Type B pancreatic cell (in vitro differentiated cells): ENCODE data around the gene ACER3. TPM values are rescaled to one million over a fixed set of nuclear protein-coding genes. Genes with fewer than 3 reads are reported as not detected.
"Not testable (repeated sequence)": the region's sequence is repeated elsewhere in the genome, so short reads cannot be mapped to it uniquely, and the experiment has no call there.

Experiments
- DNase-seq: peaks from one replicate; pipeline ENCODE4 v3.0.0; 2021; ENCODE audit warnings: mixed read lengths; ENCODE audit not compliant: unreplicated experiment; ENCODE audit errors: extremely low spot score
- H3K27ac Mint-ChIP-seq: 2 replicates; pipeline ENCODE4 v1.8.0; 2021; ENCODE audit warnings: mild to moderate bottlenecking, mixed read lengths
- H3K27me3 Mint-ChIP-seq: 2 replicates; pipeline ENCODE4 v1.8.0; 2021; ENCODE audit warnings: mixed read lengths
- H3K36me3 Mint-ChIP-seq: 2 replicates; pipeline ENCODE4 v1.8.0; 2021; ENCODE audit warnings: mixed read lengths
- H3K4me1 Mint-ChIP-seq: one replicate; pipeline ENCODE4 v1.8.0; 2021; ENCODE audit warnings: mixed read lengths; ENCODE audit not compliant: unreplicated experiment
- H3K4me3 Mint-ChIP-seq: 2 replicates; pipeline ENCODE4 v1.8.0; 2021; ENCODE audit warnings: mild to moderate bottlenecking, mixed read lengths
- H3K9me3 Mint-ChIP-seq: 2 replicates; pipeline ENCODE4 v1.8.0; 2021; ENCODE audit warnings: mixed read lengths
- CTCF ChIP-seq: fragments of 200-600 bp; sonication (generic); conservative IDR thresholded peaks from 2 replicates; pipeline ENCODE4 v1.5.0; 2021; ENCODE audit warnings: antibody characterized with exemption, mild to moderate bottlenecking
- total RNA-seq: library from RNA; stranded (reverse); gene quantifications from 2 replicates; pipeline ENCODE4 v1.2.1, GENCODE V29; 2021; ENCODE audit warnings: low replicate concordance

The ACER3 gene
- total RNA-seq, 1 donor from 2014 or later: 25.7 TPM

GRCh38 chr11:76856106-76856505 lies 4.6 kb upstream of the ACER3 start:
- no peak for TF ChIP-seq CTCF
- Mint-ChIP-seq H3K36me3 (no peaks in the 10 kb centered on the region), H3K27ac (no peak overlapping the region), H3K27me3 (no peaks in the 10 kb centered on the region), H3K9me3 (peaks cover 5% of the 10 kb centered on the region), H3K4me1 (peaks cover 3% of the 10 kb centered on the region), H3K4me3 (no peak overlapping the region)
- no peak for DNase-seq

- TF ChIP-seq CTCF: no peak
- Mint-ChIP-seq H3K4me3 (no peak overlapping the region), H3K36me3 (no peaks in the 10 kb centered on the region), H3K4me1 (peaks cover 7% of the 10 kb centered on the region), H3K27me3 (no peaks in the 10 kb centered on the region), H3K9me3 (peaks cover 5% of the 10 kb centered on the region), H3K27ac (no peak overlapping the region)
- no peak for DNase-seq
Observed at GRCh38 chr11:76856571-76856970, 4.1 kb upstream of the ACER3 start.

- H3K4me3 Mint-ChIP-seq: no peak overlapping the region
- peaks cover 13% of the 10 kb centered on the region for H3K4me1 Mint-ChIP-seq
- no peak for DNase-seq
- no peaks in the 10 kb centered on the region for H3K27me3 Mint-ChIP-seq
- H3K36me3 Mint-ChIP-seq: no peaks in the 10 kb centered on the region
- H3K9me3 Mint-ChIP-seq: peaks cover 5% of the 10 kb centered on the region
- no peak for TF ChIP-seq CTCF
- H3K27ac Mint-ChIP-seq: no peak overlapping the region
Observed at GRCh38 chr11:76857781-76858410, 2.8 kb upstream of the ACER3 start.

GRCh38 chr11:76859708-76860227 lies 950 bp upstream of the ACER3 start:
- H3K27me3 Mint-ChIP-seq: no peaks in the 10 kb centered on the region
- peak overlapping the region; percentile 84 for H3K4me3 Mint-ChIP-seq
- peak overlapping the region; percentile 46 for H3K27ac Mint-ChIP-seq
- peaks cover 3% of the 10 kb centered on the region for H3K36me3 Mint-ChIP-seq
- peaks cover 5% of the 10 kb centered on the region for H3K9me3 Mint-ChIP-seq
- TF ChIP-seq CTCF: no peak
- peaks cover 17% of the 10 kb centered on the region for H3K4me1 Mint-ChIP-seq
- DNase-seq: no peak

- Mint-ChIP-seq H3K27me3 (no peaks in the 10 kb centered on the region), H3K27ac (peak overlapping the region; percentile 96)
- no peak for TF ChIP-seq CTCF
Observed at GRCh38 chr11:76861490-76861953, 804 bp downstream of the ACER3 start.

GRCh38 chr11:76862794-76863193 lies 2.1 kb downstream of the ACER3 start:
- DNase-seq, H3K36me3 Mint-ChIP-seq, H3K9me3 Mint-ChIP-seq, H3K27me3 Mint-ChIP-seq: not testable (repeated sequence)
- Mint-ChIP-seq H3K4me1 (peaks cover 14% of the 10 kb centered on the region), H3K4me3 (peak overlapping the region; percentile 96), H3K27ac (peak overlapping the region; percentile 24)

More at GRCh38 chr11:76861490-76861953, 804 bp downstream of the ACER3 start:
- peaks cover 14% of the 10 kb centered on the region for H3K4me1 Mint-ChIP-seq
- peaks cover 5% of the 10 kb centered on the region for H3K9me3 Mint-ChIP-seq
- peaks cover 3% of the 10 kb centered on the region for H3K36me3 Mint-ChIP-seq
- DNase-seq: no peak
- H3K4me3 Mint-ChIP-seq: peak overlapping the region; percentile 96
